Raji (cell line): ENCODE measurements around the gene CD300H.

Experiments used
- POLR2A ChIP-seq: IDR thresholded peaks from 2 replicates; pipeline ENCODE4 v1.6.1; 2011; ENCODE audit warnings: low read depth, low read length, control low read depth; ENCODE audit not compliant: insufficient read depth

Gene CD300H

GRCh38 chr17:74544991-74545842 is 22.1 kb downstream of the CD300H start:
- TF ChIP-seq POLR2A, result no peak

GRCh38 chr17:74543891-74544760 is 23.2 kb downstream of the CD300H start:
- no peak for TF ChIP-seq POLR2A

GRCh38 chr17:74543406-74543805 is 23.9 kb downstream of the CD300H start:
- TF ChIP-seq POLR2A, result no peak

GRCh38 chr17:74542727-74543383 is 24.5 kb downstream of the CD300H start:
- TF ChIP-seq POLR2A, result no peak

GRCh38 chr17:74542166-74542565 is 25.1 kb downstream of the CD300H start:
- no peak for TF ChIP-seq POLR2A

GRCh38 chr17:74541176-74542111 is 25.9 kb downstream of the CD300H start:
- no peak for TF ChIP-seq POLR2A

- TF ChIP-seq POLR2A, result no peak
Observed at GRCh38 chr17:74539281-74539820, 28.0 kb downstream of the CD300H start.

- no peak for TF ChIP-seq POLR2A
Observed at GRCh38 chr17:74536890-74537289, 30.4 kb downstream of the CD300H start.

- no peak for TF ChIP-seq POLR2A
Observed at GRCh38 chr17:74532115-74532514, 35.2 kb downstream of the CD300H start.

- TF ChIP-seq POLR2A, result no peak
Observed at GRCh38 chr17:74531231-74531761, 36.0 kb downstream of the CD300H start, which contains the start of gene CD300LB. Gene CD300LB, minus strand, starts transcription at chr17:74531475. Its CDS starts 125 bp downstream, at chr17:74531350.

GRCh38 chr17:74530831-74531150 is 36.5 kb downstream of the CD300H start:
- no peak for TF ChIP-seq POLR2A

GRCh38 chr17:74529243-74529642 is 38.1 kb downstream of the CD300H start:
- TF ChIP-seq POLR2A, result no peak

- no peak for TF ChIP-seq POLR2A
Observed at GRCh38 chr17:74528491-74529199, 38.7 kb downstream of the CD300H start.
